Right forelimb (tissue), 1 donor: Measurements from ENCODE around the gene THNSL1.
"Not testable (repeated sequence)": the region's sequence is repeated elsewhere in the genome, so short reads cannot be mapped to it uniquely, and the experiment has no call there.

Experiments used
- DNase-seq: peaks from one replicate; pipeline ENCODE4 v3.0.0-alpha.2; 2018

THNSL1 gene

GRCh38 chr10:24998044-24998443 lies 18.4 kb upstream of the THNSL1 start:
- no peak for DNase-seq

DNA sequence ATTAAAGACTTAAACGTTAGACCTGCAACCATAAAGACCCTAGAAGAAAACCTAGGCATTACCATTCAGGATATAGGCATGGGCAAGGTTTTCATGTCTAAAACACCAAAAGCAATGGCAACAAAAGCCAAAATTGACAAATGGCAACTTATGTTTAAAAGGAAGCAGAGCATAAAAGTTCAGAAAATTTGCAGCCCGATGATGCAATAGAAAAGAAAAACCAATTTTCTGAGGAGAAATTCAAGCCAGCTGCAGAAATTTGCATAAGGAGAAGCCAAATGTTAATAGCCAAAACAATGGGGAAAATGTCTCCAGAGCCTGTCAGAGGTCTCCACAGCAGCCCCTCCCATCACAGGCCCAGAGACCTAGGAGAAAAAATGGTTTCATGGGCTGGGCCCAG lies 4.8 kb upstream of the THNSL1 start:
- not testable (repeated sequence) for DNase-seq

DNA sequence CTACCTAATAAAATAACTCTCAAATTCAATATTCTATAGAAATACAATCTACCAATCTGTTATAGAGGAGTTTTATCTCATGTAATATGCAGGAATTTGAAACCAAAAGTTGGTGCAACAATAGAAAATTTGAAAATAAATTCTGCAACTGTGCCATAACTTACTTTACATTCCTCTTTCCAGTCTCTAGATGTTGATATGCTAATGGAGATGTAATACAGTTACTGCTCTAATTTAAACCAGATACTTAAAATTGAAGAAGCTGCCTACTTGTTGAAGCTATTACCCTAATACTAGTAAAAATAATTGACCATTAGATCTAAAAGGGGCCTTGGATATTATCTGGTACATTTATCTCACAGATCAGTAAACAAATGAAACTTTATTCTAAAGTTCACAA lies 1.8 kb upstream of the THNSL1 start:
- DNase-seq: no peak

DNA sequence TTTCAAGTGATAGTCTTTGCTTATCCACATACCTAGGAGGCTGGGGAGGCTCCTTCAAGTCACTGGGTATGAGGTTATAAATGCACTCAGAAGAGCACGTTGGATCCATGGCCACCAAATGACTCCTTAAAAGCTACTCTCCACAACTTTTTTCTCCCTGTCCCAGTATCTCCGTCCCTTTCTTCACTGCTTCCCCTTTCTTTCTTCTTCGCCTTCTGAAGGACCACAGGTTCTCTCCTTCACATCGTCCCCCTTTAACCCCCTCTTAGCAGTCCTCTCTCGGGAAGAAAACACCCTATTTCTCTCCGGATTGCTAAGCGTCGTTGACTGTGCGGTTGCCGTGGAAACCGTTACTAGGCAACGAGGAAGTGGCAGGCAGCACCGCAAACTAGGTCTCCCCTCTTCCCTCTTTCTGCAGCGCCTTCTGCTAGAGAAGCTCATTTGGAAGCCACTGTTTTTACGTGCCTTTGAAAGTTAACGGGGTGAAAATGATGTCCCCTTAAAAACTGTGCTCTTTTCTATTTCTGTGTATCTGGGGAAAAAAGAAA lies 510 bp upstream of the THNSL1 start, which contains the start of gene ENKUR:
Gene ENKUR (minus strand): TSS at position 331 of the 548 bp plus-strand sequence. CDS start 222 bp downstream, at position 109.
- DNase-seq: peak; percentile 91

GRCh38 chr10:25017154-25017590 lies 760 bp downstream of the THNSL1 start:
- DNase-seq: no peak

- no peak for DNase-seq
These were observed 1.2 kb downstream of the THNSL1 start for GRCh38 chr10:25017661-25018060.

- DNase-seq: no peak
These were observed 2.3 kb downstream of the THNSL1 start for GRCh38 chr10:25018703-25019102.

DNA sequence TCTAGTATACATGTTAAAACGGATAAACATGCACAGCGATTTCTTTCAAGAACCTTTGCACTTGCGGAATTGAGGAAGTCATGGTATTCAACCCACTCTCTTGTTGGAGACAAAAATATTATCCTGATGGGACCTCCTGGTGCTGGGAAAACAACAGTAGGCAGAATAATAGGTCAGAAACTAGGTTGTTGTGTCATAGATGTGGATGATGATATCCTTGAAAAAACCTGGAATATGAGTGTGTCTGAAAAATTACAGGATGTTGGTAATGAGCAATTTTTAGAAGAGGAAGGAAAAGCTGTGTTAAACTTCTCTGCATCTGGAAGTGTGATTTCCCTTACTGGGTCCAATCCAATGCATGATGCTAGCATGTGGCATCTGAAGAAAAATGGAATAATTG lies 6.9 kb downstream of the THNSL1 start:
- DNase-seq: no peak

- no peak for DNase-seq
These were observed 8.1 kb downstream of the THNSL1 start for GRCh38 chr10:25024528-25024927.

DNA sequence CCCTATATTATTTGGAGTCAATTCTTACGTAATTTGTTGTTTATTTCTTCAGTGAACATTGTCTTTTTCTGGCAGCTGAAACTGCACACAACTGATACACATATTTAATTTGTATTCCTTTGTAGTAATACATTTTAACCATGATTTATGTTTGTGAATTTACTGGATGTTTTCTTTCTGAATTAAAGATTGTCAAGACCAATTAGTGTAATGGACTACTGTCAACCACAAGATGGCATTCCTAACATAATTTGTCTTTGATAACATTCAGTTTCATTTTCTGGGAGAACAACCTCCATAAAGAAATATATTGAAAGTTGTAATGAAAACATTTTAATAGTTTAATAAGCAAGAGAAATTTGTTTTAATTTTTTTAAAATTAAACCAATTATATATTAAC lies 10.1 kb downstream of the THNSL1 start:
- no peak for DNase-seq

- DNase-seq: no peak
These were observed 12.3 kb downstream of the THNSL1 start for GRCh38 chr10:25028711-25029110.

DNA sequence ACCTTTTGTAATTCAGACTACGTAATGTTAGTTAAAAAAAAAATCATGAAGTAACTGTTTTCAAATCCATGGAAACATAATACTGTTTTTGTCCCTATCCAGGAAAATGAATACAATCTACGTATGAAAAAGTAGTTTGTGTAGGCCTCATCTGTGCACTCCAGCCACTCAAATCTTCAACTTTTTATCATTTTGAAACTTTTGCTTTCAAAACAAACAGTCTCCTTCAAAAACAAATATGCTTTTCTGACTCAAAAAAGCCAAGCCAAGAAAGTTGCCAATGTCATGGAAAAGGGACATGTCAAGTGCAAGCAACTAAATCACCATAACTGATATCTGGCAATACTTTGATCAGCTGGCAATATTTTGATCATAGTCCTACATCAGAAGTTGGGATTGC lies 13.1 kb downstream of the THNSL1 start:
- no peak for DNase-seq

DNA sequence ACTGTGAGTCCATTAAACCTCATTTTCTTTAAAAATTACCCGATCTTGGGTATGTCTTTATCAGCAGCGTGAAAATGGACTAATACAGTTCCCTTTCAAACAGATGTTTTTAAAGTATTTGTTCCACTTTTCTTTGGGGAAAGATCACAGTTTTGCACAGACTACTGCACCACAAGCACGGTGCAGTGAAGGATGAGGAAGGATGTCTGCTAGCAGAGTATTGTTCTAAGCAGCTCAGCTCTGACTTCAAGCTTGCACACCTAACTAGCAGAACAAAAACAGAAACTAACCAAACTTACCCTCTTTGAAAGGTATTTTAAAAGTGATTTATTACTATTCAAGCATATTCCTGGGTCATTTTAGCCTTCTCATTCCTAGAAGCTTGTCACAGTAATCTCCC lies 20.0 kb downstream of the THNSL1 start:
- no peak for DNase-seq

DNA sequence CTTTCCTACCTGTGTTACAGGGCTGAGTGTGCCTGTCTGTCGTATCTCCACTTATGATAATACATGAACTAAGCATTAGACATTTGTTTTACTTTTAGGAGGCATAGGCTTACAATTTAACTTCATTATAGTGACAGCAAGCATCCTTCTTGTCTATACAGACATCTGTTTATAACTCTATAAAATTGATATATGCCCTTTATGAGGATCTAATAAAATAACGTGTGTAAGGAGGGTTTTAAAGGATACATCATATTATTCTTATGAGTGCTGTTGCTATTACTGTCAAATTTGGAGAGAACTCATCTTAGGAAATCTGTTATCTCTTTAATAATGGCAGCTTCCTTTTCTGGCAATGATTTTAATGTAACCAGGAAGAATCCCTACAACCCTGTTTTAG lies 21.9 kb downstream of the THNSL1 start:
- no peak for DNase-seq

- no peak for DNase-seq
These were observed 23.1 kb downstream of the THNSL1 start for GRCh38 chr10:25039531-25039930.

DNA sequence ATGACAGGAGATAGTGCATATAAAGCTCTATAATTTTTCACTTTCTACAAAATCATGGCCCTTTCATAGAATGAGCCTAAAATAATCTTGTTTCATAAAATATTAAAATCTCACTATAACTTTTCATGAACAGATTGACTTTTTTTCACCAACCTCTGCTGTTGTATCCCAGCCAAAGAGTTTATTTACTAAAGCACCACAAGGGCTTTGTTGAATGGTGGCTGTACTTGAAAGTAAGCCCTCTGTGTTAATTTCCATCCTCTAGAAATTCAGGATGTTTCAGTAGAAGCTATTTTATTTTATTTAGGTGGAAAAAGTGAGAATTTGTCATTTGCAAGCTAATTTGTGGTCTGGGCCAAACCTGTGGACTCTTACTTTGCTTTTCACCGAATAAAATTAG lies 30.2 kb downstream of the THNSL1 start:
- no peak for DNase-seq

DNA sequence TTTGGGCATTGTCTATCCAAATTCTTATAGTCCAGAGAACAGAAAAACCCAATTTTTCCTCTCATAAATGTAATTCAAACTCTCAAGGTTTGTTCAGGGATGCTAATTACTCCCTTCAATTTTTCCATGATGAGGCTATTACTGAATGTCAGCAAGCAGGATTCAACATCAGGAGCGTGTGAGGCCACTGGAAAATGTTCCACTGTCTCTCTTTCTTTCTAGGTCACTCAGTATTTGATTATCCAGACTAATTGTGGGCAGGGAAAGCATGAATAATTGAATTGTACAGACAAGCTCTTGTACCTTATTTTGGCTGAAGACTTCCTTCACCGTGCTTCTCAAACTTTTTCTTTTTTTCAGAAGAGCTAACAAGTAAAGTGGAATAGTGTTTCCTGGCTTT lies 30.7 kb downstream of the THNSL1 start:
- no peak for DNase-seq

GRCh38 chr10:25047591-25048301 lies 31.3 kb downstream of the THNSL1 start:
- no peak for DNase-seq

- no peak for DNase-seq
These were observed 32.0 kb downstream of the THNSL1 start for GRCh38 chr10:25048450-25048849.

DNA sequence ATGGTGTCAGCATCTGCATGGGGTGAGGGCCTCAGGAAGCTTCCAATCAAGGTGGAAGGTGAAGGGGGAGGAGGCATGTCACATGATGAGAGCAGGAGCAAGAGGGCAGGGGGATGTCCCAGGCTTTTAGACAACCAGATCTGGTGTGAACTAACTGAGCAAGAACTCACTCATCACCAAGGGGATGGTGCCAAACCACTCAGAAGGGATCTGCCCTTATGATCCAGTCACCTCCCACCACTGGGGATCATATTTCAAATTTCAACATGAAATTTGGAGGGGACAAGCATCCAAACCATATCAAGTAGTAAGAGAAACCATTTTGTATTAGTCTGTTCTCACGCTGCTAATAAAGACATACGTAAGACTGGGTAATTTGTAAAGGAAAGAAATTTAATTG lies 33.6 kb downstream of the THNSL1 start:
- DNase-seq: no peak

DNA sequence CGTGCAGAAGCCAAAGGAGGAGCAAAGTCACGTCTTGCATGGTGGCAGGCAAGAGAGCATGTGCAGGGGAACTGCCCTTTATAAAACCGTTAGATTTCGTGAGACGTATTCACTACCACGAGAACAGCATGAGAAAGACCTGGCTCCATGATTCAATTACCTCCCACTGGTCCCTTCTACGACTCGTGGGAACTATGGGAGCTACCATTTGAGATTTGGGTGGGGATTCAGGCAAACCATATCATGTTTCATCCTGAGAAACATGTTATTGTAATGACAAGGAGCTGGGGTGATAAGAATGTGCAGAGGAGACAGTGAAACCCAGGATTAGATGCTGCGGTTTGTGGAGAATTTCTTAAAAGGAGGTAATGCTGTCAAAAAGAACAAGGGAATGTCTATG lies 34.0 kb downstream of the THNSL1 start:
- DNase-seq: no peak

DNA sequence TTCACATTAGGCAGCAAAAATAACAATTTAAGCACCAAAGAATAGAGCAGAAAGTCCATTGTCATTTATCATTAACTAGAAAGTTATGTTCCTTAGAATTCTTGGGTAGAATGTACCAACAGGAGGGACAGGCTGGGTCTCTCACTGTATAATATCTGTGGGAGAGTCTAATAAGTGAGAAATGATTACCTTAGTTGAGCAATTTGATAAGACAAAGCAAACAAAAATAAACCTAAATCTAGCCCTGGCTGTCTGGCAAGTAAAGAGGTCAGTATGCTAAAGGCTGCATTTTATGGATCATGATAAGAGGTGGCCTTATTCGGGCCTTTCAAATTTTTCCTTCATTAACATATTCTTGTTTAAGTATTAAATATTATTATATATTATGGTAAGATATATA lies 35.6 kb downstream of the THNSL1 start:
- DNase-seq: no peak

DNA sequence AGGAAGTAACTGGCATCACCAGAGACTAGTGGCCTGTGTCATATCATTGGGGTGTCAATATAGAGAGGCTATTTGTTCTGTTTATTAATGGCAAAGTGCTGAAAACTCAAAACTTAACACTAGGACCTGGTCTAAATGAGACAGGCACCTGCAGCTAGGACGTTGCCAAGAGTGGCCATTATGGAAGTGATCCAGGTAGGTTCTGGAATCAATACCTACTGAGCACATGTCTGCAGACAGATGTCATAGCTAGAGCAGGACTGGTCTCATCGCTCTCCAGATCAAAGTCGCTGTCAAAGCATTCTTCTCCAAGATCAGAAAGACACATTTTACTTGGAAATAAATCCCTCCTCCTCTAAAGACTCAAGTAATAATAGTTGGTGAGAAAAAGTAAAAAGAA lies 40.3 kb downstream of the THNSL1 start:
- no peak for DNase-seq

- no peak for DNase-seq
These were observed 41.5 kb downstream of the THNSL1 start for GRCh38 chr10:25057886-25058285.

DNA sequence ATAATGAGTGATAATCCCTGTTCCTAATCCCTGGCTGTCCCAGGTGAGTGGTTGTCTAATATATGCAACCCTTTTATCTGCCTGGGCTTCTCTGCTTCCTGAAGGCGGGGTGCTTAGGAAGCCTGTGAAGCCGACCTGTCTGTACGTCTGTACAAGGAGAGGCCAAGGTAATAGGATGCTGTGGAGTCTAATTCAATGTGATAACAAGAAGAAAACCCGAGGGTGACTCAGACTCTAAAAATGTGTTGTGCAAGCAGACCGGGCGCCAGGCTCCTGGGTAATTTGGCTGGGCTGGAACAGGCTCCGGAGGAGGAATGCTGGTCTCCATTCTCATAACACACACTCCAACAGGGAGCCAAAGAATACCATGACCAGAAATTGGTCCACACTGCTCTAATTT lies 43.6 kb downstream of the THNSL1 start:
- no peak for DNase-seq
